ENCODE results near the gene PGA4. TPM values are rescaled to one million over a fixed set of nuclear protein-coding genes. Genes with fewer than 3 reads are reported as not detected.

Gene PGA4
- total and polyA plus RNA-seq, 9 of the 15 experiments (the other 6 are each of a cell fraction or from before 2014, with no cell fraction given) = not detected

DNA sequence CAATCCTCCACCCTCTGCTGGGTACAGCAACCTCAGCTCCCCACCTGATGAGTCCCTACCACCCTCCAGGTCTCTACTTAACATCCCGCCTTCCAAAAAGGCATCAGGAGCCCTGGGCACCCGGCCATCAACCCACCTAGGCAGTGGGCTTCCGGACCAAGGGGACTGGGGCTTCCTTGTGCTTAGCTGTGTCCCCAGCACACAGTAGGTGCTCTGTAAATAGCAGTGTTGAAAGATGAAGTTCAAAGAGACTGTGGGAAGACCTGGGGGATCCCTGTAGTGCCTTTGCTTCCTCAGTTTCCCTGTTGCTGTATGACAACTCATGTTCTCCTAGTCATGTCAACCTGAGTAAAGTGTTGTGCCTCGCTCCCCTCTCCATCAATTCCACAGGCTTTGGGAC is 51.9 kb downstream of the PGA4 start:
- BruUV-seq (replicated peaks) = no TSS peak
- H3K9me3 ChIP-seq (replicated peaks; ENCODE audit: control insufficient read depth, insufficient read depth, low read depth, low read length) = no peaks in the 10 kb centered on the region
- TF ChIP-seq ZKSCAN1 (IDR thresholded peaks at IDR 0.05; ENCODE audit: low read depth, low read length) (peak; percentile 87), MTF1 (CRISPR knock-in tag; IDR thresholded peaks at IDR 0.05; ENCODE audit: borderline replicate concordance) (no peak)
- TF ChIP-seq, protein P1, sequence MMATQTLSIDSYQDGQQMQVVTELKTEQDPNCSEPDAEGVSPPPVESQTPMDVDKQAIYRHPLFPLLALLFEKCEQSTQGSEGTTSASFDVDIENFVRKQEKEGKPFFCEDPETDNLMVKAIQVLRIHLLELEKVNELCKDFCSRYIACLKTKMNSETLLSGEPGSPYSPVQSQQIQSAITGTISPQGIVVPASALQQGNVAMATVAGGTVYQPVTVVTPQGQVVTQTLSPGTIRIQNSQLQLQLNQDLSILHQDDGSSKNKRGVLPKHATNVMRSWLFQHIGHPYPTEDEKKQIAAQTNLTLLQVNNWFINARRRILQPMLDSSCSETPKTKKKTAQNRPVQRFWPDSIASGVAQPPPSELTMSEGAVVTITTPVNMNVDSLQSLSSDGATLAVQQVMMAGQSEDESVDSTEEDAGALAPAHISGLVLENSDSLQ (IDR thresholded peaks at IDR 0.05) = no peak
- no peaks in the 10 kb centered on the region for H3K79me2 ChIP-seq (ENCODE audit: control insufficient read depth, insufficient read depth, low read length)
- 71% methylated on average over 4 of the region's 4 CpGs for WGBS (ENCODE audit: insufficient coverage, low coverage, missing lambda C conversion rate)
- H3K27me3 ChIP-seq (ENCODE audit: control insufficient read depth in 2 of 2, insufficient read depth in 2 of 2, low read length in 2 of 2) = no peaks in the 10 kb centered on the region
- FAIRE-seq = no peak
- H4K20me1 ChIP-seq (replicated peaks; ENCODE audit: control insufficient read depth, insufficient read depth, low read length) = no peaks in the 10 kb centered on the region
- no peak for ATAC-seq
- H2AFZ ChIP-seq (ENCODE audit: low read depth, low read length) = no peak overlapping the region
- H3K4me1 ChIP-seq (replicated peaks in 1 of 2; ENCODE audit: control insufficient read depth in 2 of 2, insufficient read depth in 2 of 2, low read length in 2 of 2) = peaks cover 0 to 9% of the 10 kb centered on the region in 2 experiments; a peak in 2 of 5 replicates
- in situ Hi-C loops (cut with MboI) (no loop called here), intact Hi-C loops (cut with micrococcal nuclease) (no loop called here)
- no peaks in the 10 kb centered on the region for H3K9me1 ChIP-seq (ENCODE audit: control insufficient read depth, insufficient read depth, low read length)
- H3K4me3 ChIP-seq = no peak overlapping the region
- H3K36me3 ChIP-seq (ENCODE audit: control insufficient read depth, insufficient read depth, low read length) = no peaks in the 10 kb centered on the region
- ChIA-PET CTCF (ENCODE audit: low intra/inter-chr PET ratio) (no interaction called here), POLR2A (interaction anchor here (1.0 kb wide), 1 partner anchor 9 kb away, joined by 4 read pairs; no protein-coding TSS in a partner anchor)
- 0 out of 4 replicates have a peak overlapping the region, but pooled peaks of 1 of the 2 experiments have one; percentile 37 for H3K9ac ChIP-seq (ENCODE audit: insufficient read depth in 1 of 2, low read depth in 2 of 2, low read length in 2 of 2)
- H3K4me2 ChIP-seq (ENCODE audit: insufficient read depth, low read length) = no peak overlapping the region
- DNase-seq (ENCODE audit: extremely low read depth in 1 of 4, low spot score in 3 of 4) = peak in 1 of 4 experiments; percentile 3
- no peak overlapping the region for H3K27ac ChIP-seq (ENCODE audit: extremely low read depth, low read depth, low read length)

DNA sequence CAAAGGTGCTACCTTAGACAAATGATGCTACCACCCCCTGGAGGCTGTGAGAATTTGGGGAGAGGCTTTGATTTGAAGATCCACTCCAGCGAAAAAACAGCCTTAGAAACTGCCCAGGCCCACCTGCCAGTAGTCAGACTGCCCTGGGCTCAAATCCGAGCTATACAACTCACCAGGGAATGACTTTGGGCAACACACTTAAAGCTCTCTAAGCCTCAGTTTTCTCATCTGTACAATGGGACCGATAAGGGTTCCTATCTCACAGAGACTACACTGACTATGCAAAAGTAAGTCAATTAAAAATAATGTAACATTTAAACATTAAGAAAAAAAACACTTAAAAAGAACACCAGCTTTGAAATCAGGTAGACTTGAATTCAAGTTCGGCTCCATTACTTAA is 53.0 kb downstream of the PGA4 start:
- Histone ChIP-seq H2AFZ (ENCODE audit: low read depth, low read length) (no peak overlapping the region), H3K36me3 (ENCODE audit: control insufficient read depth, insufficient read depth, low read length) (no peaks in the 10 kb centered on the region), H3K9ac (ENCODE audit: insufficient read depth in 1 of 2, low read depth in 2 of 2, low read length in 2 of 2) (no peak overlapping the region), H3K27ac (ENCODE audit: extremely low read depth, low read depth, low read length) (no peak overlapping the region), H3K9me1 (ENCODE audit: control insufficient read depth, insufficient read depth, low read length) (no peaks in the 10 kb centered on the region), H3K9me3 (replicated peaks; ENCODE audit: control insufficient read depth, insufficient read depth, low read depth, low read length) (no peaks in the 10 kb centered on the region), H3K27me3 (ENCODE audit: control insufficient read depth in 2 of 2, insufficient read depth in 2 of 2, low read length in 2 of 2) (no peaks in the 10 kb centered on the region), H4K20me1 (replicated peaks; ENCODE audit: control insufficient read depth, insufficient read depth, low read length) (no peaks in the 10 kb centered on the region), H3K4me3 (no peak overlapping the region), H3K79me2 (ENCODE audit: control insufficient read depth, insufficient read depth, low read length) (no peaks in the 10 kb centered on the region), H3K4me2 (ENCODE audit: insufficient read depth, low read length) (no peak overlapping the region), H3K4me1 (replicated peaks in 1 of 2; ENCODE audit: control insufficient read depth in 2 of 2, insufficient read depth in 2 of 2, low read length in 2 of 2) (peaks cover 0 to 12% of the 10 kb centered on the region in 2 experiments; a peak in 2 of 5 replicates)
- intact Hi-C loops (cut with micrococcal nuclease) = no loop called here
- in situ Hi-C loops (cut with MboI) = no loop called here
- ChIA-PET POLR2A (no interaction called here), CTCF (ENCODE audit: low intra/inter-chr PET ratio) (no interaction called here)
- FAIRE-seq (no peak), ATAC-seq (no peak), DNase-seq (ENCODE audit: extremely low read depth in 1 of 4, low spot score in 3 of 4) (peak in 1 of 4 experiments; percentile 5)
- WGBS (ENCODE audit: insufficient coverage, low coverage, missing lambda C conversion rate) = 45% methylated on average over 4 of the region's 4 CpGs
- BruUV-seq (replicated peaks) = no TSS peak
- TF ChIP-seq CBX1 (IDR thresholded peaks at IDR 0.05; ENCODE audit: low read depth) (0 out of 2 replicates have a peak, but pooled peaks have one; percentile 43), NR4A1 (CRISPR knock-in tag; IDR thresholded peaks at IDR 0.05) (no peak), NR4A1 (tag; IDR thresholded peaks at IDR 0.05) (no peak), KDM1A (IDR thresholded peaks at IDR 0.05) (peak; percentile 55 to 79), HDAC2 (IDR thresholded peaks at IDR 0.05) (0 out of 2 replicates have a peak, but pooled peaks have one; percentile 37), RBM25 (IDR thresholded peaks at IDR 0.05; ENCODE audit: low read depth, low read length, severe bottlenecking) (peak; percentile 77), RCOR1 (IDR thresholded peaks at IDR 0.05; ENCODE audit: borderline replicate concordance in 1 of 2, low read depth in 2 of 2, low read length in 2 of 2) (0 out of 4 replicates have a peak, but pooled peaks of 1 of the 2 experiments have one; percentile 17), ETV1 (tag; conservative IDR thresholded peaks at IDR 0.05; ENCODE audit: low read depth) (no peak), ASH1L (IDR thresholded peaks at IDR 0.05; ENCODE audit: borderline replicate concordance, low read depth, partially characterized antibody) (no peak), BCOR (IDR thresholded peaks at IDR 0.05) (peak; percentile 93), SMARCA5 (IDR thresholded peaks at IDR 0.05) (0 out of 2 replicates have a peak, but pooled peaks have one; percentile 46), ADNP (tag; IDR thresholded peaks at IDR 0.05) (peak; percentile 89)
- TF ChIP-seq, protein P2, sequence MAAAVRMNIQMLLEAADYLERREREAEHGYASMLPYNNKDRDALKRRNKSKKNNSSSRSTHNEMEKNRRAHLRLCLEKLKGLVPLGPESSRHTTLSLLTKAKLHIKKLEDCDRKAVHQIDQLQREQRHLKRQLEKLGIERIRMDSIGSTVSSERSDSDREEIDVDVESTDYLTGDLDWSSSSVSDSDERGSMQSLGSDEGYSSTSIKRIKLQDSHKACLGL (CRISPR knock-in tag; IDR thresholded peaks at IDR 0.05; ENCODE audit: borderline replicate concordance, poor library complexity, severe bottlenecking) = no peak

Measured in K562 (cell line).